HG02678 (cell line): Measurements from ENCODE around the gene PLXNA4.

Source experiments
- ATAC-seq: cut with Tn5 transposase; IDR thresholded peaks from one replicate; pipeline ENCODE4 v1.9.1; 2021; ENCODE audit warnings: mild to moderate bottlenecking, moderate library complexity; ENCODE audit not compliant: unreplicated experiment

Gene PLXNA4

DNA sequence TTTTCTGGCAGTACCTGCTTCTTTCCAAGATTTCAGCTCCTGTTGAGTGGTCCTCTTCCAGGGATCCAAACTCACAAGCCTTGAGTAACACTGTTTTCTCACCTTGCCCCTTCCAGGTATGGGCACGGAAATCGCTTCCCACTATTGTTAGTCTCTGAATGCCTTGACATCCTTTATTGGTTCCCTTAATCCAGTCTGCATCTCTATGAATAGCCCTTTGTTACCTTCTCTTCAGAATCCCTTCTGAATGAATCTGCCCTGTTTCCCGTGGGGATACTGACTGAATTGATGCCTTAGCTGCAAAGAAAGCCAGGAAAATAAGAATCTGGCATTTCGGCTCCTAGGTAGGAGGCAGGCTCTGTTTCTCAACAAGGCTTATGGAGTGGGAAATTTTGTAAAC, 467.7 kb downstream of the PLXNA4 start:
- no peak for ATAC-seq

- no peak for ATAC-seq
These were observed 469.8 kb downstream of the PLXNA4 start for GRCh38 chr7:132106491-132106890.

GRCh38 chr7:132105096-132105495, 471.2 kb downstream of the PLXNA4 start:
- ATAC-seq, result no peak

DNA sequence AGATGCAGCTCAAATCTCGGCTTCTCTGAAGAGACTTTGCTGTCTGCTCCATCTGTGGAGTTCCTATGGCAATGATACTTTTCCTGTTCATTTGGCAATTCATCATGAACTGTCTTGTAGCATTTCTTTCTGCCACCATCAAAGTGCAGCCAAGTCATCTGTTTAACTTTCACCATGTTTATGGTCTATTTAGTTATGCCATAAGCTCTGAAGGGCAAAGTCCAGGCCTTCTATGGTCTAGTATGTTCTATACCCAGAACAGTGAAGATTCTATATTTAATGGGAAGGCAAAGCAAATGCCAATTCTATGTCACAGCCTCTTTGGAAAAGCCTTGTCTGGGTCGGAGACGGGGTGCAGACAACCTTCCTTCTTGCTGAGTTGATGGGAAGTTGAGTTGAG, 472.6 kb downstream of the PLXNA4 start:
- ATAC-seq, result no peak

GRCh38 chr7:132102942-132103341, 473.3 kb downstream of the PLXNA4 start:
- ATAC-seq, result no peak

DNA sequence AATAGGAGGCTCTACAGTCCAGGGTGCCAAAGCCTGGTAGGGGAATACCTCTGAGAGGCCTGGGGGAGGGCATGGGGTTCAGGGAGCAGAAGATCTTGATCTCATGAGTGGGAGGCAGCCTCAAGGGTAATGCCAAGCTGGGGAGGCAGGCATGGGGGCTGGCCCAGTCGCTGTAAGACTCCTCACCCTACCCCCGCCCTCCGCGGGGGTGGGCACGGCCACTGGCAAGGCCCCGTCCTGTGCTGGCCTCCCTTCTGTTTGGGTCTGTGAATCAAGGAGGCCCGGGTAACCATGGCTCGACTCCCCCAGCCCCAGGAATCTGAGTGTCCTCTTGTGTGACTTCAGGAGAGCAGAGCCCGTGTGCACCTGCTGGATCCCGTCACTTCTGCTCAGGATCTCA, 473.9 kb downstream of the PLXNA4 start:
- no peak for ATAC-seq

- no peak for ATAC-seq
These were observed 475.3 kb downstream of the PLXNA4 start for GRCh38 chr7:132100981-132101380.

DNA sequence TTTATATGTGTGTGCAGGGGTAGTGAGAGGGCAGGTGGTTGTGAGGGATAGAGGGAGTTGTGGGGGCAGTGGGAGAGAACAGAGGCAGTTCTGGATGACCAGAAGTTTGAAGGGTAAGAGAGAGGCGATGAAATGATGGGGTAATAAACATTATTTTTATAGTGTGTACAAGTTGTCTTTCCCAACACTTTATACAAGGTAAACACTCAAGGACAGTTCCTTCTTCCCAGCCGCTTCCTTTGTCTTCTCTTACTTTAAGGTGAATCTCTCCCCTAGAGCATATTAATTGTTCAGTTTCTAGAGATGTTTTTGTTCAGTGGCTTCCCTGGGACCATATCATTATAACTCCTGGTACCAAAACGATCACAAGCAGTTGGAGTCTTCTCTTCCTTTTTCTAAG, 475.8 kb downstream of the PLXNA4 start:
- ATAC-seq, result no peak

DNA sequence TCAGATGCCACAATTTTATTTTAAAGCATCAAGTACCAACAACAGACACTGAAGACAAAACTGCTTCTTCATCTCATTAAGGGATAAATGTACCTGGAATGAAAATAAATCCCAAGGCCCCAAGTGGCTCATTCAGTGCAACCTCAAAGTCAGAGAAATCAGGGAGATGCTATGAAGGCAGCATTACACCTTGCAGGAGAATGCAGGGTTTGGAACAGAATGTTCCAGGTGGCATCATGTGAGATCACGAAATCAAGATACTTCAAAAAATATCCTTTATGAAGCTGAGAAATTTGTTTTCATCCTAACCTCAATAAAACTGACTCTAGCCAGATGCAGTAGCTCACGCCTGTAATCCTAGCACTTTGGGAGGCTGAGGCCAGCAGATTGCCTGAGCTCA, 477.1 kb downstream of the PLXNA4 start:
- no peak for ATAC-seq

DNA sequence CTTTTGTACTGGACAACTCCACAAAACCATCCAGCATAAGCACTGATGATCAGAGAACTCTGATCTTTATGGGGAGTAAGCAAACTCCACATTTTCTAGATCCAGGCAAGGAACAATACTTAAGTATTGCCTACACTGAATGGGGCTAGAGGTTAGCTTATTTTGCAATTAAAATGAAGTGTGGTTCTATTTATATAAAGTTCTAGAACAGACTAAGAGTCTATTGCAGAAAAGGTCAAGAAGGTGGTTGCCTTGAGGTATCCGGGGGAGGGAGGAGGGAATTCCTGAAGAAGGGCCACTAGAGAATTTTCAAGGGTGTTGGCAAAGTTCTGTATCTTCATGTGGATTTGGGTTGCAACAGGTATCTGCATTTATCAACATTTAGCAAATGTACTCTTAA, 477.9 kb downstream of the PLXNA4 start:
- ATAC-seq, result no peak

- no peak for ATAC-seq
These were observed 478.6 kb downstream of the PLXNA4 start for GRCh38 chr7:132097550-132098134.

- no peak for ATAC-seq
These were observed 481.0 kb downstream of the PLXNA4 start for GRCh38 chr7:132095111-132095765.

DNA sequence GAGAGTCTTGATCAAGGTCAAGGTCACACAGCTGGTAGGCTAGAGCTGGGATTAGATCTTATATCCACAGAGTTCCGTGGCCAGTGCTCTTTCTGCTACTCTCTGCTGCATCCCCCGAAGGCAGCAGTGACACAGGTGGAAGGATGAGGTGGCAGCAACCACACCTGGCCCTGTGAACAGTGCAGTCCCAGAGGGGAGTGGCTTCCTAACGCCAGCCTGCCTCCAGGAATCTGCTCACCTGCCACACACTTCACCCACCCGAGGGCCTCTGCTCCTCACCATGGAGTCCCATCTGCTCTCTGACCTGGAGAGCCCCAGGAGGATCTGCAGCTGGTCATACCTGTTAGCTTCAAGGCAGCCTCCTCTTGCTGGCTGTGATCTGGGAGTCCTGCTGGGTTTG, 484.2 kb downstream of the PLXNA4 start:
- ATAC-seq, result no peak

DNA sequence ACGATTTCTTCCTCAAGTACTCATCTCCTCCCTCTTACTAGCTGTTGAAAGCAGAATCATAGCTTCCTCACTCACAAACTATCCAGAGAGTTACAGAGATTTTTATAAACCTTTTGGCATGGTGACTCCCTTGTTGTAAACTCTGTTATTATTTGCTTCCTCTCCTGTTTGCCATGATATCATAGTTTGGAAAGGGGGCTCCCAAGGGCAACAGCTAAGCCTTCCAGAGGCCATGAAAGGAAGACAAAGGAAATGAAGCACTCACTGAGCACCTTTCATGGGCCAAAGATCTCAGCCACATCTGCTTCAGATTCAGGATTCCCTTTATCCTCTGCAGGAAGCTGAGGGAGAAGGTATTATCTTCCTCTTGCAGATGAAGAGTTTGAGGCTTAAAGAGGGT, 484.6 kb downstream of the PLXNA4 start:
- no peak for ATAC-seq

- no peak for ATAC-seq
These were observed 485.8 kb downstream of the PLXNA4 start for GRCh38 chr7:132090444-132090843.

DNA sequence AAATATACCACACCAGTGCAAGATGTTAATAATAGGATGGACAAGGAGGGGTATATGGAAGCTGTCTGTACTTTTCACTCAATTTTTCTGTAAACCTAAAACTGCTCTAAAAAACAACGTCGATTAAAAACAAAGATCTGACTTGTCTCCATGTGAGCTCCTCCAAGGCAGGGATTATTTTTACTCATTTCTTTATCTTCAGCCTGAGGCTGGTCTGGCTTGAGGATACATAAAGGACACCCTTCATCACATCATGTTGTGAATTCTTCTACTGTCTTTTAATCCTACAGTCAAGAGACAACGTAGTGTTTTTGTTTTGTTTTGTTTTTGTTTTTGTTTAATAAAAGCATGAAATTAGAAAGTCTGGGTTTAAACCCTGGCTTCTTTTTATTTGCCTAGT, 486.9 kb downstream of the PLXNA4 start:
- no peak for ATAC-seq

GRCh38 chr7:132087421-132087820, 488.8 kb downstream of the PLXNA4 start:
- ATAC-seq, result no peak

- ATAC-seq, result no peak
These were observed 491.4 kb downstream of the PLXNA4 start for GRCh38 chr7:132084776-132085388.

DNA sequence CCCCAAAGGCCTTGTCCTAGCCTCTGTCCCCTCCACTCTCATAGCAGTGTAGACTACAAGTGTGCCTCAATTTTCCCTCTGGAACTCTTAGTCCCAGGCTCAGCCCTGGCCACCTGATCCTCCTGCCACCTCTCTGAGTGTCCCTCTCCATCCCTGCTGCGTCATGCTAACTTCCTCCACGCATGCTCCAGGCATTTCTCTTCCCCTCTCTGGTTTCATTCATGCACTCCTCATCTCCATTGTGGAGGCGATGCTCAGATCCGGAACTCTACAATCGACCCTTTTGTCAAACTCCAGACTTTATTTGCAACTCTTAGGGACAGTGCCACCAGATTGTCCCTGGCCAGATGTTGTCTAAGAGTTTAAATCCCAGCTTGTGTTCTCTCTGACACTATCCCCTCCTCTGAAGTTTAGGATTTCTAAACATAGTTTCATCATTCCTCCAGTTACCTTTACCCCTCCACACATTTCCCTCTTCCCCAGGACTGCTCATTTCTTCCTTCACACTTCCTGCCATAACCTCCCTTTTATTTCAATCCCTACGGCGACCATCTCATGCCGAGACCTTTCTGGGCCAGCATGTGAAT, 492.6 kb downstream of the PLXNA4 start:
- no peak for ATAC-seq

DNA sequence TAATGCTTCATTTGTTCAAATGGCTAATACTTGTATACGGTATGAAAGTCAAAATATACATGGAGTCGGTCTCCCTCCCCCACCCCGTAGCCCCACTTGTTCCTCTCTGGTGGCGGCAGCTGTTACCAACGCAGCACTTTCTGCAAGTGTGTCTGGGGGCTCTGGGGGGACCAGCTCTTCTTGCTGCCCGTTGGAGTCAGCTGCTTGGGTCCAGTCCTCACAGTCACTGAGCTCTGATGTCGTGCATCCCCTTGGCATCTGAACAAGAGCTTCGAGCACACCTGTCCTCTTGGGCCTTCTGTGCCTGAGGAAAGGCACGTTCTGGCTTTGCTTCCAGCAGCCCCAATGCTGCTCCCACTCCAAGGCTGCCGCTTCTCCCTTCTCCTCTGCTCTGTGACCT, 493.1 kb downstream of the PLXNA4 start:
- ATAC-seq, result no peak

DNA sequence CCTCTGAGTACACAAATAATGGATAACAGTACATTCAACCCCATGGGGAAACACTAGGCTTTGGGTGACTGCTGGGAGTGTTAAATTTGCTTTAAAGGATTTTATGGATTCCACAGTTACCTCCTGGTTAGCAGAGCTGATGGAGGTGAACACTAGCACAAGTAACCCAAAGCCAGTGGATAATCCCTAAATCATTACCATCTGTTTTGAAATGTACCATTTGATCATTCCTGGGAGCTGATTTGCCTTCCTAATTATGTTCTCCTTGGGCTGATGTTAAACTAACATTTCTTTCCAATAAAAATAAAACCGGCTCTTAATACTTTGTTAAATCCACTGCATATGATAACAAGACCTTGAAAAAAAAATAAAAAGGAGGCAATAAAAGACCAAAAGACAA, 493.9 kb downstream of the PLXNA4 start:
- no peak for ATAC-seq

GRCh38 chr7:132081686-132082085, 494.6 kb downstream of the PLXNA4 start:
- ATAC-seq, result no peak
